HG03457 (cell line): ENCODE data around the gene PCDHA13.
"Not testable (repeated sequence)": the region's sequence is repeated elsewhere in the genome, so short reads cannot be mapped to it uniquely, and the experiment has no call there.

ENCODE experiments used
- ATAC-seq: cut with Tn5 transposase; IDR thresholded peaks from one replicate; pipeline ENCODE4 v1.9.1; 2021; ENCODE audit warnings: moderate number of reproducible peaks; ENCODE audit not compliant: unreplicated experiment

Gene PCDHA13

DNA sequence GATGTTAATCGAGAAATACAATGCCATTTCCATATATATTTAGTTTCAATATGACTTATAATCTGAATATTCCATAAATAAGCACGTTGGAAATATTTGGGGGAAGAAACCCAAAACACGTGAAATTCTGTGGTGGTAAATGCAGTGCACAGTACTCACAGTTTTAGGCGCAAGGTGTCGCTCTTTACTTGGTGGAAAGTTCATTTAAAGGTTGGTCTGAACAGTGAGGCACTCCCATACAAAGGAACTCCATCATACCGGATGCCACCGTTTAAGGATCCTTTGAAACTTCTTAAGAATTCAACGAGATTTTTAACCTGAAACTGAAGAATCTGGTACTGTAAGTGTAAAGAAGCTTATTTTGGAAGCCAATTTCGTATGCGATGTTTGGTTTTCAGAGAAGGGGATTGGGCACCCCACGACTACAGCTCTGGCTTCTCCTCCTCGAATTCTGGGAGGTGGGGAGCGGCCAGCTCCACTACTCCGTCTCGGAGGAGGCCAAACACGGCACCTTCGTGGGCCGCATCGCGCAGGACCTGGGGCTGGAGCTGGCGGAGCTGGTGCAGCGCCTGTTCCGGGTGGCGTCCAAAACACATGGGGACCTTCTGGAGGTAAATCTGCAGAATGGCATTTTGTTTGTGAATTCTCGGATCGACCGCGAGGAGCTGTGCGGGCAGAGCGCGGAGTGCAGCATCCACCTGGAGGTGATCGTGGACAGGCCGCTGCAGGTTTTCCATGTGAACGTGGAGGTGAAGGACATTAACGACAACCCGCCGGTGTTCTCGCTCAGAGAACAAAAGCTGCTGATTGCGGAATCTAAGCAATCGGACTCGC, 13.0 kb upstream of the PCDHA13 start, which contains the start of gene PCDHA11:
Gene PCDHA11, plus strand, starts transcription at position 237 of the 834 bp plus-strand sequence. Its CDS starts 147 bp downstream, at position 384.
- ATAC-seq = no peak

DNA sequence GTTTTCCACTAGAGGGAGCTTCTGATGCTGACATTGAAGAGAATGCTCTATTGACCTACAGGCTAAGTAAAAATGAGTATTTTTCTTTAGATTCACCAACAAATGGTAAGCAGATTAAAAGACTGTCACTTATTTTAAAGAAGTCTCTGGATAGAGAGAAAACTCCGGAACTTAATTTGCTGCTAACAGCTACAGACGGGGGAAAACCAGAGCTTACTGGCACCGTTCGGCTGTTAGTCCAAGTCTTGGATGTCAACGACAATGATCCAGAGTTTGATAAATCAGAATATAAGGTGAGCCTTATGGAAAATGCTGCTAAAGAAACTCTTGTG, 12.4 kb upstream of the PCDHA13 start:
- no peak for ATAC-seq

DNA sequence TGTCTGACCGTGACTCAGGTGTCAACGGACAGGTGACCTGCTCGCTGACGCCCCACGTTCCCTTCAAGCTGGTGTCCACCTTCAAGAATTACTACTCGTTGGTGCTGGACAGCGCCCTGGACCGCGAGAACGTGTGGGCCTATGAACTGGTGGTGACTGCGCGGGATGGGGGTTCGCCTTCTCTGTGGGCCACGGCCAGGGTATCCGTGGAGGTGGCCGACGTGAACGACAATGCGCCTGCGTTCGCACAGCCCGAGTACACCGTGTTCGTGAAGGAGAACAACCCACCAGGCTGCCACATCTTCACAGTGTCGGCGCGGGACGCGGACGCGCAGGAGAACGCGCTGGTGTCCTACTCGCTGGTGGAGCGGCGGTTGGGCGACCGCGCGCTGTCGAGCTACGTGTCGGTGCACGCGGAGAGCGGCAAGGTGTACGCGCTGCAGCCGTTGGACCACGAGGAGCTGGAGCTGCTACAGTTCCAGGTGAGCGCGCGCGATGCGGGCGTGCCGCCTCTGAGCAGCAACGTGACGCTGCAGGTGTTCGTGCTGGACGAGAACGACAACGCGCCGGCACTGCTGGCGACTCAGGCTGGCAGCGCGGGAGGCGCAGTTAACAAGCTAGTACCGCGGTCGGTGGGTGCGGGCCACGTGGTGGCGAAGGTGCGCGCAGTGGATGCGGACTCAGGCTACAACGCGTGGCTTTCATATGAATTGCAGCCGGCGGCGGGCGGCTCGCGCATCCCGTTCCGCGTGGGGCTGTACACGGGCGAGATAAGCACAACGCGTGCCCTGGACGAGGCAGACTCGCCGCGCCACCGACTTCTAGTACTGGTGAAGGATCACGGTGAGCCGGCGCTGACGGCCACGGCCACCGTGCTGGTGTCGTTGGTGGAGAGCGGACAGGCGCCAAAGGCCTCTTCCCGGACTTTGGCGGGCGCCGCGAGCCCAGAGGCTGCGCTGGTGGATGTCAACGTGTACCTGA, 11.4 kb upstream of the PCDHA13 start:
- no peak for ATAC-seq

DNA sequence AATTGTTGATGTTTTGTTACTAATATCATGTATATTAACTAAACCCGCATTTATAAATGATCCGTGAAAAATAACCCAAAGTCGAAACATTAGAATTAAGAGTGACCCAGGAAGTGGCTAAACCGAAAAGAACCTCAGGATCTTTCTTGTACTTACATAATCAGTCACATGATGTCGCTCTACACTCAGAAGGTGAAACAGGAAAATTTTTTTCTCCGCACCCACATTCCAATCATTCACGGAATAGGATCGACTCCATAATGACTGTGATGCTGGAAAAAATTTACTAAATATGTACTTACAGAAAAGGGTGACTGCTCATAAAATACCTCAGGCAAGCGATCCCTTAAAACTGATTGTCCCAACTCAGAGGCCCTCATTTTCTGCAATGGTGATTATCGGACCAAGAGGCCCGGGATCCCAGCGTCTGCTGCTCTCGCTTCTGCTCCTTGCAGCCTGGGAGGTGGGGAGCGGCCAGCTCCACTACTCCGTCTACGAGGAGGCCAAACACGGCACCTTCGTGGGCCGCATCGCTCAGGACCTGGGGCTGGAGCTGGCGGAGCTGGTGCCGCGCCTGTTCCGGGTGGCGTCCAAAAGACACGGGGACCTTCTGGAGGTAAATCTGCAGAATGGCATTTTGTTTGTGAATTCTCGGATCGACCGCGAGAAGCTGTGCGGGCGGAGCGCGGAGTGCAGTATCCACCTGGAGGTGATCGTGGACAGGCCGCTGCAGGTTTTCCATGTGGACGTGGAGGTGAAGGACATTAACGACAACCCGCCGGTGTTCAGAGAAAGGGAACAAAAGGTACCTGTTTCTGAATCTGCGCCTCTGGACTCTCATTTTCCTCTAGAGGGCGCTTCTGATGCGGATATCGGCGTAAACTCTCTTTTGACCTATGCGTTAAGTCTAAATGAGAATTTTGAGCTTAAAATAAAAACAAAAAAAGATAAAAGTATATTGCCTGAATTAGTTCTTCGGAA, 6.5 kb upstream of the PCDHA13 start, which contains the start of gene PCDHA12:
Gene PCDHA12, plus strand, starts transcription at position 224 of the 981 bp plus-strand sequence. Its CDS starts 165 bp downstream, at position 389.
- ATAC-seq = no peak

DNA sequence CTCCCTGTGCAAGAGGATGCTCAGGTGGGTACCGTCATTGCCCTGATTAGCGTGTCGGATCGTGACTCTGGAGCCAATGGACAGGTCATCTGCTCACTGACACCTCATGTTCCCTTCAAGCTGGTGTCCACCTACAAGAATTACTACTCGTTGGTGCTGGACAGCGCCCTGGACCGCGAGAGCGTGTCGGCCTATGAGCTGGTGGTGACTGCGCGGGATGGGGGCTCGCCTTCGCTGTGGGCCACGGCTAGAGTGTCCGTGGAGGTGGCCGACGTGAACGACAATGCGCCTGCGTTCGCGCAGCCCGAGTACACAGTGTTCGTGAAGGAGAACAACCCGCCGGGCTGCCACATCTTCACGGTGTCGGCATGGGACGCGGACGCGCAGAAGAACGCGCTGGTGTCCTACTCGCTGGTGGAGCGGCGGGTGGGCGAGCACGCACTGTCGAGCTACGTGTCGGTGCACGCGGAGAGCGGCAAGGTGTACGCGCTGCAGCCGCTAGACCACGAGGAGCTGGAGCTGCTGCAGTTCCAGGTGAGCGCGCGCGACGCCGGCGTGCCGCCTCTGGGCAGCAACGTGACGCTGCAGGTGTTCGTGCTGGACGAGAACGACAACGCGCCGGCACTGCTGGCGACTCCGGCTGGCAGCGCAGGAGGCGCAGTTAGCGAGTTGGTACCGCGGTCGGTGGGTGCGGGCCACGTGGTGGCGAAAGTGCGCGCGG, 5.2 kb upstream of the PCDHA13 start:
- ATAC-seq = not testable (repeated sequence)

DNA sequence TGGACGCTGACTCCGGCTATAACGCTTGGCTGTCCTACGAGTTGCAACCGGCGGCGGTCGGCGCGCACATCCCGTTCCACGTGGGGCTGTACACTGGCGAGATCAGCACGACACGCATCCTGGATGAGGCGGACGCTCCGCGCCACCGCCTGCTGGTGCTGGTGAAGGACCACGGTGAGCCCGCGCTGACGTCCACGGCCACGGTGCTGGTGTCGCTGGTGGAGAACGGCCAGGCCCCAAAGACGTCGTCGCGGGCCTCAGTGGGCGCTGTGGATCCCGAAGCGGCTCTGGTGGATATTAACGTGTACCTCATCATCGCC, 4.7 kb upstream of the PCDHA13 start:
- ATAC-seq = no peak

DNA sequence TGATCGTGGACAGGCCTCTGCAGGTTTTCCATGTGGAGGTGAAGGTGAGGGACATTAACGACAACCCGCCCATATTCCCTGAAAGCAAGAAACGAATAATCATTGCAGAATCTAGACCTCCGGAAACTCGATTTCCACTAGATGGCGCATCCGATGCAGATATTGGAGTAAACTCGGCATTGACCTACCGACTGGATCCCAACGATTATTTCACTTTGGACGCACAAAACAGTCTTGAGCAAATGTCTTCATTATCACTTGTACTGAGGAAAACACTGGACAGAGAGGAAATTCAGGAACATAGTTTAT, 621 bp downstream of the PCDHA13 start:
- no peak for ATAC-seq

DNA sequence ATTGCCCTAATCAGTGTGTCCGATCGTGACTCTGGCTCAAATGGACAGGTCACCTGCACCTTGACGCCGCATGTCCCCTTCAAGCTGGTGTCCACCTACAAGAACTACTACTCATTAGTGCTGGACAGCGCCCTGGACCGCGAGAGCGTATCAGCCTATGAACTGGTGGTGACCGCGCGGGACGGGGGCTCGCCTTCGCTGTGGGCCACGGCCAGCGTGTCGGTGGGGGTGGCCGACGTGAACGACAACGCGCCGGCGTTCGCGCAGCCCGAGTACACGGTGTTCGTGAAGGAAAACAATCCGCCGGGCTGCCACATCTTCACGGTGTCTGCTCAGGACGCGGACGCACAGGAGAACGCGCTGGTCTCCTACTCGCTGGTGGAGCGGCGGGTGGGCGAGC, 1.4 kb downstream of the PCDHA13 start:
- ATAC-seq = no peak

DNA sequence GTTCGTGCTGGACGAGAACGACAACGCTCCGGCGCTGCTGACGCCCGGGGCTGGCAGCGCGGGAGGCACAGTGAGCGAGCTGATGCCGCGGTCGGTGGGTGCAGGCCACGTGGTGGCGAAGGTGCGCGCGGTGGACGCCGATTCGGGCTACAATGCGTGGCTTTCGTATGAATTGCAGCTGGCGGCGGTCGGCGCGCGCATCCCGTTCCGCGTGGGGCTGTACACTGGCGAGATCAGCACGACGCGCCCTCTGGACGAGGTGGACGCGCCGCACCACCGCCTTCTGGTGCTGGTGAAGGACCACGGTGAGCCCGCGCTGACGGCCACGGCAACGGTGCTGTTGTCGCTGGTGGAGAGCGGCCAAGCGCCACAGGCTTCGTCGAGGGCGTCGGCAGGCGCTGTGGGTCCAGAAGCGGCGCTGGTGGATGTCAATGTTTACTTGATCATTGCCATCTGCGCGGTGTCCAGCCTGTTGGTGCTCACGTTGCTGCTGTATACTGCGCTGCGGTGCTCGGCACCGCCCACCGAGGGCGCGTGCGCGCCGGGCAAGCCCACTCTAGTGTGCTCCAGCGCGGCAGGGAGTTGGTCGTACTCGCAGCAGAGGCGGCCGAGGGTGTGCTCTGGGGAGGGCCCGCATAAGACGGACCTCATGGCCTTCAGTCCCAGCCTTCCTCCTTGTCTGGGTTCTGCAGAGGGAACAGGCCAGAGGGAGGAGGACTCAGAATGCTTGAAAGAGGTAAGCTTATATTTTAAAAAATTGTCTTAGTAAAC, 2.2 kb downstream of the PCDHA13 start:
- no peak for ATAC-seq

DNA sequence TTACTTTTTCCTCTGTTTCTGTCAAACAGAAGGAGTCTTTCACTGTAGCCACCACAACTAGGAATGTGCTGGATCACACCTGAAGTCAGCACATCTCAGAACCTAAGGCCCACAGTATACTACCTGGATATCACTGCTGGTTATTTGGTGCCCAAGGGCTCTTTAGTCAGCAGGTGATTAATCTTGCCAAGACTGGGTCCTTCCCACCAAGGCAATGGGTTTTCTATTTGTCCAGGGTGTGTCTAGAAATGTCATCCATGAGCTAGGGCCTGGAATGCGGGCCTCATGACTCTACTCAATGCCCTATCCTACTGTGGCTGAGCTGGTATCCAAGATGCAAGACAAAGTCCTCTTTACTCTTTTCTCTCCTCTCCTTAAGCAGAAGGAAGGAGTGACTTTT, 34.4 kb downstream of the PCDHA13 start:
- ATAC-seq = no peak

DNA sequence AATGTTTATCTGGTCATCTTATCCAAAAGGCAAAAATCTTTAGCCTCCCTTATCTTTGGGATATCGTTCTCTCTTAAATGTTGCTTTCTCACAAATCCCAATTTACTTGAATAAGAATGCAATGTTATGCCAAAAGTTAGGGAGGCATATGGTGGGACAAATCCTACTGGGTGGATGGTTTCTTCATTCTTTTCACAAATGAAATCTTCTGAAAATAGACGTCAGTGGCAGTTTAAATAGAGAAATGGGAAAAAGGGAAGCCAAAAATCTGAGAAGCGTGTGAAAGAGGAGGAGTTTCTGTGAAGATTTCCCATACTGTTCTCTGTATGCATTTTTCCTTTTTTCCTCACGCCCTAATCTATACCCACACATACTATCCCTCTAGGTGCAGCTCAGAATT, 41.7 kb downstream of the PCDHA13 start:
- no peak for ATAC-seq

DNA sequence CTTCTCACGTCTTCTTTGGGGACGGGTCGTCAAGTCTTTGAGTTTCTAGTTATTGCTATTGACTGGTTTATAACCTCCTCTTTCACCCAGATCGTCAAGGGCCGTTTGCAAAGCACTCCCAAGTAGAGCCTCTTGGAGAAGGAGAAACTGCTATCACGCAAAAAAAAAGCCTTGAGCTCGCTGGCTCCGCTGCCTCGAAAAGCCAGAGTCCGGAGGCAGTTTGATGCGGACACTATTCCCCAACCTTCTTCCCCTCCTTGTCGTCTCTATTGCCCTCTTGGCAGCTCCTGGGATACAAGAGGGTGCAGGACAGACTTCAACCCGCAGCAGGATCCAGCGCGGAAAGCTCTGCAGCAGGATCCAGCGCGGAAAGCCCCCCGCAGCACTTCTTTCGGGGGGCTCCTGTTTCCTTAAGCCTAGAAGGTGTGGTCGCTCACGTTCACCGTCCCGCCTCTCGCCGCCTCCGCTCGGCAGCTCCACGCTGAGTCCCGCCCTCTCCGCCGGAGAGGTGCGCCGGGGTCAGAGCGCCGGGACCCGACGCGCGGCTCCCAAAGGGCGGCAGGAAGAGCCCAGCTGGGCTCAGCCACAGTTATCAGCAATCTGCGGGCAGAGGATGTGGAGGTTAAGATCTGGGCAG, 44.0 kb downstream of the PCDHA13 start, which contains the start of gene PCDHAC1:
Gene PCDHAC1, plus strand, starts transcription at position 494 of the 637 bp plus-strand sequence. CDS start 594 bp downstream, outside the sequence.
- no peak for ATAC-seq

DNA sequence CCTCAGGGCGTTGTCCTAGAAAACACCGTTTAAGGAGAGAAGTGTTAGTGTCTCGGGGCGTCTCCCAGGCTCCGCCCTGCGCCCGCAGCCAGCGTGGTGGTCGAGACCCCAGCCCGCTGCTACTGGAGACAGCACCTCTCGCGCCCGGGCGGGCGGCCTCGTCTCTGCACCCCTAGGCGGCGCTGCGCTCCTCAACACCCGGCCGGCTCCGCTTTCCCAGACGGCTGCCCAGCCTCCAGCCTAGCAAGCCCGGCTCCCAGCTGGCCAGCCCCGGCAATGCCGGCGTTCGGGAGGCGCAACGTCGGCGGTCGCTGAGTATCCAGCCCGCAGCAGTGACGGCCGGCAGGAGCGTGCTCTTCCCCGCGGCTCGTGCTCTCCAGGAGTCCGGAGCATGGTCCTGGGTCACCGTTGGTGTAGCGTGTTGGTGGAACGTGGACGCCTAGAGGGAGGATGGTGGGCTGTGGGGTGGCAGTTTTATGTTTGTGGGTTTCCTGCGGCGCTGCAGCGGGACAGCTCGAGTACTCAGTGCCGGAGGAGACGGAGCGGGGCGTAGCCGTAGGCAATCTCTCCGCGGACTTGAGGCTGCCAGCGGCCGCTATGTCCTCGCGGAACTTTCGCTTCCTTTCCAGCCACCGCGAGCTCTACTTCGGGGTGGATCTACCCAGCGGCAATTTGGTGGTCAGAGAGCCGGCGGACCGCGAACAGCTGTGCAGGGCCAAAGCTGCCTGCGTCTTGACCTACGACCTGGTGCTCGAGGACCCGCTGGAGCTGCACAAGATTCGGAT, 44.7 kb downstream of the PCDHA13 start:
- ATAC-seq = no peak

DNA sequence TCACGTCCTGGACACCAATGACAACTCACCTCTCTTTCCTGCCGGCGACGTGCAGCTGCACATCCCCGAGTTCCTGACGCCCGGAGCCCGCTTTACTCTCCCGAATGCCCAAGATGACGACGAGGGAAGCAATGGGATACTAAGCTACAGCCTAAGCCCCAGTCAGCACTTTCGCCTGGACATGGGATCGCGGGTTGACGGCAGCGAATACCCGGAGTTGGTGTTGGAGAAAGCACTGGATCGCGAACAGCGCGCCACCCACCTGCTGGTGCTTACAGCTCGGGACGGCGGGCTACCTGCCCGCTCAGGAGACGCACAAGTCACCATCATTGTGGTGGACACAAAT, 45.3 kb downstream of the PCDHA13 start:
- no peak for ATAC-seq
